GM12878 (cell line): ENCODE results near the gene PSMD11. TPM values are rescaled to one million over a fixed set of nuclear protein-coding genes. Genes with fewer than 3 reads are reported as not detected.

Experiments used
- CBFB ChIP-seq: IDR thresholded peaks from 2 replicates; pipeline ENCODE4 v1.6.1; 2016; ENCODE audit warnings: antibody characterized with exemption, low read depth
- CHD1 ChIP-seq: IDR thresholded peaks from 2 replicates; pipeline ENCODE4 v1.6.1; 2012; ENCODE audit warnings: low read depth, low read length, improper control_type of control experiment
- E4F1 ChIP-seq: fragments of 450-650 bp; IDR thresholded peaks from 2 replicates; pipeline ENCODE4 v1.6.1; 2018; ENCODE audit warnings: borderline replicate concordance, mild to moderate bottlenecking; ENCODE audit not compliant: partially characterized antibody
- MEF2A ChIP-seq: IDR thresholded peaks from 2 replicates; pipeline ENCODE4 v1.6.1; 2011; ENCODE audit warnings: low read depth, mild to moderate bottlenecking, low read length, moderate library complexity; ENCODE audit not compliant: insufficient read depth
- MYB ChIP-seq: fragments of 150-350 bp; IDR thresholded peaks from 2 replicates; pipeline ENCODE4 v1.6.1; 2014; ENCODE audit warnings: mild to moderate bottlenecking, low read depth, low read length, borderline replicate concordance
- NFIC ChIP-seq: IDR thresholded peaks from 2 replicates; pipeline ENCODE4 v1.6.1; 2012; ENCODE audit warnings: low read depth, mild to moderate bottlenecking, inconsistent platforms, low read length, moderate library complexity
- NR2C1 ChIP-seq: fragments of 450-650 bp; IDR thresholded peaks from 2 replicates; pipeline ENCODE4 v1.6.1; 2017; ENCODE audit warnings: antibody characterized with exemption, mild to moderate bottlenecking, moderate library complexity
- PBX3 ChIP-seq: IDR thresholded peaks from 2 replicates; pipeline ENCODE4 v1.6.1; 2011; ENCODE audit warnings: mild to moderate bottlenecking, low read depth, low read length, moderate library complexity; ENCODE audit not compliant: insufficient replicate concordance
- PKNOX1 ChIP-seq: fragments of 450-650 bp; IDR thresholded peaks from 2 replicates; pipeline ENCODE4 v1.6.1; 2016; ENCODE audit warnings: mild to moderate bottlenecking
- RELB ChIP-seq: fragments of 450-650 bp; IDR thresholded peaks from 2 replicates; pipeline ENCODE4 v1.6.1; 2017; ENCODE audit warnings: low read depth, mild to moderate bottlenecking, moderate library complexity
- REST ChIP-seq: IDR thresholded peaks from 2 replicates; pipeline ENCODE4 v1.6.1; 2012; ENCODE audit warnings: mild to moderate bottlenecking, low read depth, low read length
- SKIL ChIP-seq: fragments of 450-650 bp; IDR thresholded peaks from 2 replicates; pipeline ENCODE4 v1.6.1; 2017; ENCODE audit warnings: mild to moderate bottlenecking, low read depth, inconsistent platforms; ENCODE audit not compliant: poor library complexity, severe bottlenecking
- TAF1 ChIP-seq: IDR thresholded peaks from 2 replicates; pipeline ENCODE4 v1.6.1; 2011; ENCODE audit warnings: mild to moderate bottlenecking, low read depth, low read length, borderline replicate concordance
- ZNF217 ChIP-seq: fragments of 450-650 bp; IDR thresholded peaks from 2 replicates; pipeline ENCODE4 v1.6.1; 2017; ENCODE audit warnings: antibody characterized with exemption, mild to moderate bottlenecking
- polyA plus RNA-seq, 11 experiments: library from polyadenylated mRNA; depleted of rRNA in 4 of 11; unstranded in 6 of 11; stranded (reverse) in 5 of 11; fragments of >200 nt; fragmentation: Nextera tagmentation in 4 of 11; fragmentation: Illumina TruSeq in 1 of 11; extraction: Ambion mirVana in 4 of 11; extraction: Trizol in 1 of 11; gene quantifications; 1 replicate in 1 of 11; 2 replicates in 10 of 11; pipeline versions ENCODE4 v1.2.1 to v1.2.3, GENCODE V29; 2011 to 2016; ENCODE audit warnings: inconsistent platforms in 2 of 11, missing spikeins in 2 of 11, low read depth in 1 of 11
- total RNA-seq, 4 experiments: library from RNA; depleted of rRNA in 3 of 4; stranded (reverse); fragments of >200 nt in 3 of 4; fragmentation: Illumina TruSeq in 1 of 4; extraction: Trizol in 1 of 4; gene quantifications; 2 replicates each; pipeline versions ENCODE4 v1.2.1 to v1.2.3, GENCODE V29; 2013 to 2021

The PSMD11 gene
- total and polyA plus RNA-seq, 10 of the 15 experiments (the other 5 are each of a cell fraction or from before 2014, with no cell fraction given) = 84.1 to 319 (median 120) TPM

GRCh38 chr17:32512328-32512727, 68.0 kb downstream of the PSMD11 start (continued):
- TF ChIP-seq REST (no peak), SKIL (no peak), RELB (no peak), TAF1 (no peak), ZNF217 (no peak), PBX3 (no peak), NR2C1 (no peak), MYB (no peak), E4F1 (no peak), CBFB (no peak), MEF2A (no peak), NFIC (no peak), CHD1 (no peak), PKNOX1 (no peak)
